ENCODE data around the gene NAA15.
"Not testable (repeated sequence)": the region's sequence is repeated elsewhere in the genome, so short reads cannot be mapped to it uniquely, and the experiment has no call there.

Gene NAA15

DNA sequence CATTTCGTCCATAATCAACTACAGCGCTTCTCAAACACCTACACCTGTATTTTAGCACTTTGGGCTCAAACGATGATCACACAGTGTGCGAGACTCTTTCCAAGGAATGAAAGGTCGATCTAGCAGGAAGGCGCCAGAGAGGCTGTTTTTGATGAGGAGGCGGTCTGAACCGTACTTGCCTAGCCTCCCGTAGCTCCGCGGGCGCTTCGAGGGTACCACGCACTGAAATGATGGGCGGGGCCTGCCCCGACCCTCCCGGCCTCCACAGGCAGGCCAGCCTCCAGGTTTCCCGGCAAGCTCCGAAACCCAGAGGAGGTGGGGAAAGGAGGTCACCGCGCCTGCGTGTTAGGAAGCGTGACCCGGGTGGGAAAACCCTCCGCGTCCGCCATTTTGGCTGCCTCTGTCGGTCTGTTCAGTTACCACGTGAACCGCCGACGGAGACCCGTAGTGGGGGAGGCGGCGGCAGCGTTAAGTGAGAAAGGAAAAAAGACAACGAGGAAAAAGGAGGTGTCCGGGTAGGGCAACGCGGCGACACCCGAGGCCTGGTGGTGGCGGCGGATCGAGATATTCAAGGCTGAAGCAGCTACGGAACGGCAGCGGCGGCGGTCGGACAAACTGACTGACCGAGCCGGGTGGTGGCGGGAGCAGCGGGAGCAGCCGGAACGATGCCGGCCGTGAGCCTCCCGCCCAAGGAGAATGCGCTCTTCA lies at the start of gene NAA15:
NAA15 (plus strand) TSS at position 393 of the 708 bp plus-strand sequence; CDS start at position 666, 273 bp downstream.
- Mint-ChIP-seq H3K9me3 (peaks cover 27% of the 10 kb centered on the region), H3K27me3 (ENCODE audit: low read depth, poor library complexity) (no peaks in the 10 kb centered on the region), H3K36me3 (ENCODE audit: low read depth) (peaks cover 29% of the 10 kb centered on the region)

DNA sequence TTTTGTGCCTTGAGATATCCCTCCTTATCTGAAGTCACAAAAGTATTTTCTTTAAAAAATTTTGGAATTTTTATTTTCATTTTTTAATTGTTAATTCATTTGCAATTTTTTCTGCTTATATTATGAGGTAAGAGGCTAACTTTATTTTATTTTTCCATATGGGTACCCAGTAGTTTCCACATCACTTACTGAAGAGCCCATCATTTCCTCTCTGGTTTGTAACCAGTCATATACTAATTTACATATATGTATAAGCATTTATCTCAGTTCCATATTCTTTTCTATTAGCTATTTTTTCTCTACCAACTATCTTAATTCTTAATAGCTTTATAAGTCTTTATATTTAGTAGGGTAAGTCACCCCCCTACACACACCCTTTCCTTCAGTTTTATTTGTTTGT lies 48.3 kb upstream of the NAA15 start:
- Mint-ChIP-seq H3K4me3 (no peak overlapping the region), H3K4me1 (no peaks in the 10 kb centered on the region), H3K36me3 (ENCODE audit: low read depth) (no peaks in the 10 kb centered on the region), H3K9me3 (no peaks in the 10 kb centered on the region), H3K27me3 (ENCODE audit: low read depth, poor library complexity) (peaks cover 10% of the 10 kb centered on the region), H3K27ac (no peak overlapping the region)
- no peak for DNase-seq
- TF ChIP-seq, protein P1, sequence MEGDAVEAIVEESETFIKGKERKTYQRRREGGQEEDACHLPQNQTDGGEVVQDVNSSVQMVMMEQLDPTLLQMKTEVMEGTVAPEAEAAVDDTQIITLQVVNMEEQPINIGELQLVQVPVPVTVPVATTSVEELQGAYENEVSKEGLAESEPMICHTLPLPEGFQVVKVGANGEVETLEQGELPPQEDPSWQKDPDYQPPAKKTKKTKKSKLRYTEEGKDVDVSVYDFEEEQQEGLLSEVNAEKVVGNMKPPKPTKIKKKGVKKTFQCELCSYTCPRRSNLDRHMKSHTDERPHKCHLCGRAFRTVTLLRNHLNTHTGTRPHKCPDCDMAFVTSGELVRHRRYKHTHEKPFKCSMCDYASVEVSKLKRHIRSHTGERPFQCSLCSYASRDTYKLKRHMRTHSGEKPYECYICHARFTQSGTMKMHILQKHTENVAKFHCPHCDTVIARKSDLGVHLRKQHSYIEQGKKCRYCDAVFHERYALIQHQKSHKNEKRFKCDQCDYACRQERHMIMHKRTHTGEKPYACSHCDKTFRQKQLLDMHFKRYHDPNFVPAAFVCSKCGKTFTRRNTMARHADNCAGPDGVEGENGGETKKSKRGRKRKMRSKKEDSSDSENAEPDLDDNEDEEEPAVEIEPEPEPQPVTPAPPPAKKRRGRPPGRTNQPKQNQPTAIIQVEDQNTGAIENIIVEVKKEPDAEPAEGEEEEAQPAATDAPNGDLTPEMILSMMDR (IDR thresholded peaks at IDR 0.05): no peak

More for the DNA sequence above, at the start of gene NAA15:
- peak; percentile 96 for DNase-seq
- Mint-ChIP-seq H3K27ac (peak within 1 kb of the TSS; percentile 100), H3K4me1 (peaks cover 46% of the 10 kb centered on the region), H3K4me3 (peak within 1 kb of the TSS; percentile 100)
- TF ChIP-seq, protein P1 (IDR thresholded peaks at IDR 0.05): no peak

DNA sequence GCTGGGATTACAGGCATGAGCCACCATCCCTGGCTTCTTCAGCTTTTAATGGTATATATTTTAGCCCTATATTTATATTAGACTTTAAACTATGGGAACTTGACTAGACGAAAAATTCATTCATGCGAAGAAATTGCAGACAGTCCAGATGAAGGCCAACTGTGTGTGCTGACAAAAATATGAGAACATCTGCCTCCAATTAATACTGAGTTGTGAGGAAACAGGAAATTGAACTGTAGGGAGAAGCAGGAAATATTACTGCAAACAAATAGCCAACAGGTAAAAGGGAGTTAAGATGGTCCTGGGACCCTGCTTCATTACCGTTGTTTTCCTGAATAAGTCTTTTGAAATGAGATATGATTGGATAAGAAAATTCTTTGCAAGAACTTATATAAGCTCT lies 47.6 kb upstream of the NAA15 start:
- TF ChIP-seq, protein P1 (IDR thresholded peaks at IDR 0.05): no peak
- Mint-ChIP-seq H3K27ac (no peak overlapping the region), H3K4me3 (no peak overlapping the region), H3K9me3 (no peaks in the 10 kb centered on the region), H3K36me3 (ENCODE audit: low read depth) (no peaks in the 10 kb centered on the region), H3K27me3 (ENCODE audit: low read depth, poor library complexity) (peaks cover 9% of the 10 kb centered on the region), H3K4me1 (no peaks in the 10 kb centered on the region)
- no peak for DNase-seq

DNA sequence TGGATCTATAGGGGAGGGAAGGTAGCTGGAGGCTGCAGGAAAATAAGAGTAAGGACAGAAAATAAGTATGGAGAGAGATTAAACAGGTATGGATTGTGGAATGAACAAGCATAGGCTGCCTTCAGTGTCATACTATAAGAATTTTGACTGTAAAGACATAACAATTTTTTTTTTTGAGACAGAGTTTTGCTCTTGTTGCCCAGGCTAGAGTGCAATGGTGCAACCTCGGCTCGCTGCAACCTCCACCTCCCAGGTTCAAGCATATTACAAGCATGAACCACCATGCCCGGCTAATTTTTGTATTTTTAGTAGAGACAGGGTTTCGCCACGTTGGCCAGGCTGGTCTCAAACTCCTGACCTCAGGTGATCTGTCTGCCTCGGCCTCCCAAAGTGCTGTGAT lies 45.7 kb upstream of the NAA15 start:
- not testable (repeated sequence) for H3K27ac Mint-ChIP-seq

DNA sequence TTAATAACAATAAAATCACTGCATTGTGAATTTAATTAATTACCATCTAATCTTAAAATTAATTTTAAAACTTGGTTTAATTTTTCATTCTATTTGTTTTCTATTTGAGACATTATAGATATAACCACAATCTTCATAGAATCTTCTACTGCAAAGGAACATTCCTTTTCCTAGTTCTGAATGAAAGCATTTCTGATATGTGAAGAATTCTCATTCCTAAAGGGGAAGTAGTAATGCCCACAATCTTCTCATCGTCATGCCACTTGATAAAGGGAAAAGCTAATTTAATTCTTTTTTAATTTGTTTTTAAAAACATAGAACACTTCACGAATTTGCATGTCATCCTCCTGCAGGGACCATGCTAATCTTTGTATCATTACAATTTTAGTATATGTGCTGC lies 45.0 kb upstream of the NAA15 start:
- no peaks in the 10 kb centered on the region for H3K4me1 Mint-ChIP-seq
- TF ChIP-seq, protein P1 (IDR thresholded peaks at IDR 0.05): no peak
- H3K4me3 Mint-ChIP-seq: no peak overlapping the region
- no peak for DNase-seq
- no peak overlapping the region for H3K27ac Mint-ChIP-seq
- H3K9me3 Mint-ChIP-seq: no peaks in the 10 kb centered on the region
- H3K36me3 Mint-ChIP-seq (ENCODE audit: low read depth): no peaks in the 10 kb centered on the region
- H3K27me3 Mint-ChIP-seq (ENCODE audit: low read depth, poor library complexity): peaks cover 6% of the 10 kb centered on the region

More for the DNA sequence above, 45.7 kb upstream of the NAA15 start:
- not testable (repeated sequence) for H3K27me3 Mint-ChIP-seq (ENCODE audit: low read depth, poor library complexity); H3K4me1 Mint-ChIP-seq; H3K36me3 Mint-ChIP-seq (ENCODE audit: low read depth); H3K9me3 Mint-ChIP-seq; H3K4me3 Mint-ChIP-seq; DNase-seq

DNA sequence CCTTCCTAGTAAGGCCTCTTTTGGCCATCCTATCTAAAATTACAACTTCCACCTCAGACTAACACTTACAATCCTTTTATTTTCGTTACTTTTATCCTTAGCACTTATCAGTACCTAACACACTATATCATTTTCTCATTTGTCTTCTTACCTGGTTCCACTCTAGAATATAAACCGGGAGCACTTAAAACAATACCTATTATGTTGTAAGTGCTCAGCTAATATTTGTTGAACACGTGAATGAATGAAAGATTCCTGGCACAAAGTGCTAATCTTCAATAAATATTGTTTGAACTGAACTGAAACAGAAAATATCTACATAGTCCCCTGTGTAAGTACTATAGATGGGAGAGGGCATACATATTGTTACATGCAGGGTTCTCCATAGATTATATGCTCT lies 35.7 kb upstream of the NAA15 start:
- Mint-ChIP-seq H3K4me3 (no peak overlapping the region), H3K9me3 (peaks cover 4% of the 10 kb centered on the region), H3K27me3 (ENCODE audit: low read depth, poor library complexity) (peaks cover 3% of the 10 kb centered on the region), H3K36me3 (ENCODE audit: low read depth) (no peaks in the 10 kb centered on the region), H3K27ac (no peak overlapping the region), H3K4me1 (peaks cover 32% of the 10 kb centered on the region)
- DNase-seq: no peak
- TF ChIP-seq, protein P1 (IDR thresholded peaks at IDR 0.05): no peak

Measured in nephron progenitor cell (in vitro differentiated cells).